H1 (cell line): ENCODE measurements around the gene CACNG3. TPM values are rescaled to one million over a fixed set of nuclear protein-coding genes. Genes with fewer than 3 reads are reported as not detected.

Experiments
- CTCF ChIA-PET: fragments of 300-600 bp; sonication (Branson Sonifier 250); formaldehyde crosslinking; loops from one replicate; lab custom pipeline; 2021; ENCODE audit not compliant: partially characterized antibody; lab: Charles Lee
- POLR2A ChIA-PET: fragments of 300-600 bp; sonication (Branson Sonifier 250); formaldehyde crosslinking; loops from one replicate; lab custom pipeline; 2021; ENCODE audit warnings: inconsistent platforms; ENCODE audit not compliant: partially characterized antibody; lab: Charles Lee
- DNase-seq, 2 experiments: peaks; one replicate each; pipeline versions ENCODE4 v3.0.0 to v3.0.0-alpha.2; 2010 to 2022; ENCODE audit warnings: low spot score in 2 of 2, low read depth in 1 of 2, mixed read lengths in 1 of 2
- FAIRE-seq: peaks from 2 replicates; lab custom pipeline; 2011; peaks lifted over from hg19 to GRCh38; lab: Jason Lieb, UNC
- H2AFZ ChIP-seq: 2 replicates; pipeline ENCODE4 v1.8.1; 2012; ENCODE audit warnings: low read length, inconsistent platforms
- H2AK5ac ChIP-seq: 2 replicates; pipeline ENCODE4 v1.6.1; 2013; ENCODE audit warnings: low read depth, low read length
- H2BK120ac ChIP-seq: replicated peaks from 2 replicates; pipeline ENCODE3; 2013; ENCODE audit warnings: low read depth, low read length, inconsistent platforms
- H2BK12ac ChIP-seq: 2 replicates; pipeline ENCODE4 v1.6.1; 2013; ENCODE audit warnings: low read depth, low read length
- H2BK15ac ChIP-seq: 2 replicates; pipeline ENCODE4 v1.6.1; 2013; ENCODE audit warnings: low read length
- H2BK20ac ChIP-seq: 2 replicates; pipeline ENCODE4 v1.6.1; 2013; ENCODE audit warnings: low read length
- H2BK5ac ChIP-seq: 2 replicates; pipeline ENCODE4 v1.6.1; 2013; ENCODE audit warnings: low read depth, low read length
- H3K14ac ChIP-seq: 2 replicates; pipeline ENCODE4 v1.6.1; 2013; ENCODE audit warnings: inconsistent platforms; ENCODE audit not compliant: insufficient read length
- H3K18ac ChIP-seq: 2 replicates; pipeline ENCODE4 v1.6.1; 2013; ENCODE audit warnings: low read length; ENCODE audit errors: extremely low read depth
- H3K23ac ChIP-seq: 2 replicates; pipeline ENCODE4 v1.6.1; 2013; ENCODE audit warnings: inconsistent platforms; ENCODE audit not compliant: insufficient read length
- H3K23me2 ChIP-seq: 2 replicates; pipeline ENCODE4 v1.6.1; 2013; ENCODE audit warnings: low read depth, low read length
- H3K27ac ChIP-seq: 2 replicates; pipeline ENCODE4 v1.6.1; 2011; ENCODE audit warnings: low read depth, low read length, inconsistent platforms
- H3K27me3 ChIP-seq, 4 experiments: replicated peaks in 1 of 4; 1 replicate in 1 of 4; 2 replicates in 3 of 4; pipeline versions ENCODE4 v1.6.1 to v1.8.1; 2011 to 2013; ENCODE audit warnings: low read length in 3 of 4, mild to moderate bottlenecking in 3 of 4, inconsistent platforms in 2 of 4, mixed read lengths in 2 of 4, moderate library complexity in 1 of 4; ENCODE audit not compliant: control insufficient read depth in 3 of 4, insufficient read depth in 3 of 4; ENCODE audit errors: extremely low read depth in 1 of 4
- H3K36me3 ChIP-seq, 4 experiments: 2 replicates each; pipeline versions ENCODE4 v1.6.1 to v1.8.1; 2011 to 2013; ENCODE audit warnings: mild to moderate bottlenecking in 4 of 4, low read length in 3 of 4, moderate library complexity in 2 of 4, control low read depth in 1 of 4, inconsistent platforms in 1 of 4; ENCODE audit not compliant: insufficient read depth in 4 of 4, control insufficient read depth in 2 of 4
- H3K4ac ChIP-seq: replicated peaks from 2 replicates; pipeline ENCODE3; 2013; ENCODE audit warnings: low read length, low read depth, mixed read lengths, inconsistent platforms; ENCODE audit not compliant: insufficient read length
- H3K4me1 ChIP-seq, 4 experiments: replicated peaks in 1 of 4; 1 replicate in 1 of 4; 2 replicates in 3 of 4; pipeline versions ENCODE4 v1.6.1 to v1.8.1; 2011 to 2013; ENCODE audit warnings: low read length in 3 of 4, inconsistent platforms in 2 of 4, mixed read lengths in 1 of 4; ENCODE audit not compliant: insufficient read depth in 4 of 4, control insufficient read depth in 3 of 4
- H3K4me2 ChIP-seq, 2 experiments: 2 replicates each; pipeline versions ENCODE4 v1.6.1 to v1.8.1; 2011 to 2013; ENCODE audit warnings: low read depth in 2 of 2, low read length in 2 of 2, control low read depth in 1 of 2, inconsistent platforms in 1 of 2, mild to moderate bottlenecking in 1 of 2; ENCODE audit not compliant: insufficient read depth in 1 of 2
- H3K4me3 ChIP-seq, 4 experiments: fragments of 200-600, 300-600 bp in 1 of 4; sonication (generic), shearing (Covaris generic), sonication (Bioruptor Twin) in 1 of 4; 2 replicates each; pipeline versions ENCODE4 v1.5.1 to v1.8.1; 2011 to 2016; ENCODE audit warnings: low read length in 4 of 4, low read depth in 3 of 4, control low read depth in 2 of 4, inconsistent platforms in 2 of 4, mild to moderate bottlenecking in 2 of 4, mixed read lengths in 1 of 4, moderate library complexity in 1 of 4; ENCODE audit not compliant: insufficient read depth in 2 of 4; ENCODE audit errors: extremely low read depth in 1 of 4
- H3K56ac ChIP-seq: replicated peaks from 2 replicates; pipeline ENCODE3; 2013; ENCODE audit warnings: low read depth, mild to moderate bottlenecking, mixed read lengths, low read length, inconsistent platforms; ENCODE audit not compliant: insufficient read length
- H3K79me1 ChIP-seq: 2 replicates; pipeline ENCODE4 v1.6.1; 2013; ENCODE audit warnings: low read depth, low read length, control low read depth
- H3K79me2 ChIP-seq, 2 experiments: 2 replicates each; pipeline versions ENCODE4 v1.6.1 to v1.8.1; 2012 to 2013; ENCODE audit warnings: low read length in 2 of 2, mild to moderate bottlenecking in 2 of 2, inconsistent platforms in 1 of 2; ENCODE audit not compliant: insufficient read depth in 2 of 2, control insufficient read depth in 1 of 2
- H3K9ac ChIP-seq, 4 experiments: replicated peaks in 1 of 4; 1 replicate in 1 of 4; 2 replicates in 3 of 4; pipeline versions ENCODE4 v1.6.1 to v1.8.1; 2011 to 2013; ENCODE audit warnings: low read depth in 3 of 4, low read length in 3 of 4, control low read depth in 2 of 4, mild to moderate bottlenecking in 2 of 4, moderate library complexity in 2 of 4, inconsistent platforms in 1 of 4; ENCODE audit errors: extremely low read depth in 1 of 4
- H3K9me3 ChIP-seq, 2 experiments: 2 replicates each; pipeline versions ENCODE4 v1.6.1 to v1.8.1; 2012 to 2013; ENCODE audit warnings: mild to moderate bottlenecking in 2 of 2, moderate library complexity in 2 of 2, control low read depth in 1 of 2, inconsistent platforms in 1 of 2, low read depth in 1 of 2, low read length in 1 of 2, mixed read lengths in 1 of 2; ENCODE audit not compliant: insufficient read depth in 2 of 2
- H4K20me1 ChIP-seq, 2 experiments: replicated peaks in 1 of 2; 2 replicates each; pipeline versions ENCODE3 to v1.8.1; 2011 to 2013; ENCODE audit warnings: inconsistent platforms in 2 of 2, low read length in 2 of 2, mild to moderate bottlenecking in 1 of 2; ENCODE audit not compliant: insufficient read depth in 2 of 2, control insufficient read depth in 1 of 2
- H4K5ac ChIP-seq: 2 replicates; pipeline ENCODE4 v1.6.1; 2013; ENCODE audit warnings: low read length, low read depth, mixed read lengths, inconsistent platforms; ENCODE audit not compliant: insufficient read length
- H4K8ac ChIP-seq: 2 replicates; pipeline ENCODE4 v1.8.0; 2013; ENCODE audit warnings: mild to moderate bottlenecking, moderate library complexity, low read length, inconsistent platforms; ENCODE audit not compliant: insufficient read depth; ENCODE audit errors: extremely low read depth
- H4K91ac ChIP-seq: replicated peaks from 2 replicates; pipeline ENCODE3; 2013; ENCODE audit warnings: low read length, mixed read lengths, inconsistent platforms; ENCODE audit not compliant: insufficient read length
- BRCA1 ChIP-seq: IDR thresholded peaks from 2 replicates; pipeline ENCODE4 v1.6.1; 2012; ENCODE audit warnings: low read depth, low read length, improper control_type of control experiment
- HDAC6 ChIP-seq: IDR thresholded peaks from one replicate; pipeline ENCODE4 v1.7.1; 2012; ENCODE audit warnings: low read depth, mild to moderate bottlenecking, inconsistent platforms, low read length, moderate library complexity
- KDM1A ChIP-seq: fragments of 200-600, 300-600 bp; sonication (generic); IDR thresholded peaks from 2 replicates; pipeline ENCODE4 v1.7.1; 2016; ENCODE audit warnings: mild to moderate bottlenecking, low read length, borderline replicate concordance
- POLR2A ChIP-seq, 2 experiments: IDR thresholded peaks; 1 replicate in 1 of 2; 2 replicates in 1 of 2; pipeline ENCODE4 v1.6.1; 2011; ENCODE audit warnings: low read depth in 2 of 2, low read length in 2 of 2, mild to moderate bottlenecking in 2 of 2; ENCODE audit errors: control extremely low read depth in 1 of 2
- RXRA ChIP-seq: IDR thresholded peaks from 2 replicates; pipeline ENCODE4 v1.6.1; 2011; ENCODE audit warnings: low read depth, mild to moderate bottlenecking, low read length, moderate library complexity; ENCODE audit not compliant: insufficient read depth
- SRF ChIP-seq: IDR thresholded peaks from 2 replicates; pipeline ENCODE4 v1.6.1; 2011; ENCODE audit warnings: mild to moderate bottlenecking, low read depth, low read length, moderate library complexity
- TAF1 ChIP-seq: IDR thresholded peaks from 2 replicates; pipeline ENCODE4 v1.6.1; 2011; ENCODE audit warnings: mild to moderate bottlenecking, low read depth, low read length
- polyA plus RNA-seq, 7 experiments: library from polyadenylated mRNA; depleted of rRNA in 3 of 7; stranded (reverse) in 5 of 7; unstranded in 2 of 7; fragments of >200 nt in 5 of 7; fragments of 200-250 nt in 2 of 7; gene quantifications; 1 replicate in 5 of 7; 2 replicates in 1 of 7; 4 replicates in 1 of 7; pipeline versions ENCODE4 v1.2.1 to v1.2.3, GENCODE V29; 2011 to 2013; ENCODE audit warnings: missing spikeins in 2 of 7, mixed read lengths in 2 of 7
- total RNA-seq: library from RNA; stranded (reverse); fragmentation: NEBNext Ultra II Directional; extraction: Animal tissue kit (Norgen Biotek cat#: 25700); gene quantifications from 2 replicates; pipeline ENCODE4 v1.2.1, GENCODE V29; 2021

The CACNG3 gene
- total and polyA plus RNA-seq, 2 of the 8 experiments (the other 6 are each of a cell fraction or from before 2014, with no cell fraction given), result 0.12 TPM; not detected in 1

DNA sequence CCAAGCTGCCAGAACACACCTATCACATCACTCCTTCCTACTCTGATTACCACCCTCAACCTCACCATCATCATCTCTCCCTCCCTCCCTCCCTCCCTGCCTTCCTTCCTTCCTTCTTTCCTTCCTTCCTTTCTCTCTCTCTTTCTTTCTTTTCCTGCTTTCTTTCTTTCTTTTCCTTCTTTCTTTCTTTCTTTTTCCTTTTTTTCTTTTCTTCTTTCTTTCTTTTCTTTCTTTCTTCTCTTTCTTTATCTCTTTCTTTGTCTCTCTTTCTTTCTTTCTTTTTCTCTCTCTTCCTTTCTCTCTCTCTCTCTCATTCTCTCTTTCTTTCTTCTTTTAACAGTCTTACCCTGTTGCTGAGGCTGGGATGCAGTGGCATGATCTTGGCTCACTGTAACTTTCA, 59.2 kb downstream of the CACNG3 start:
- H3K9me3 ChIP-seq, result no peaks in the 10 kb centered on the region
- no peak overlapping the region for H2BK5ac ChIP-seq
- no peak overlapping the region for H3K4ac ChIP-seq
- DNase-seq (no peak), FAIRE-seq (no peak)
- ChIA-PET CTCF (interaction anchor here (1.3 to 2.8 kb wide), 3 partner anchors 10 to 244 kb away, joined by 4 to 9 read pairs (median 4); no protein-coding TSS in a partner anchor), POLR2A (interaction anchor here (1.2 kb wide), 1 partner anchor 11 kb away, joined by 3 read pairs; no protein-coding TSS in a partner anchor)
- H2BK15ac ChIP-seq, result no peak overlapping the region
- no peak overlapping the region for H4K8ac ChIP-seq
- no peak overlapping the region for H3K14ac ChIP-seq
- no peak overlapping the region for H3K27ac ChIP-seq
- H4K91ac ChIP-seq, result no peak overlapping the region
- TF ChIP-seq RXRA (no peak), TAF1 (no peak), POLR2A (IDR thresholded peaks at IDR 0.05; ENCODE audit: control extremely low read depth in 1 of 2, low read depth in 2 of 2, low read length in 2 of 2) (no peak), SRF (no peak), KDM1A (no peak), BRCA1 (no peak), HDAC6 (no peak)
- H3K18ac ChIP-seq, result no peak overlapping the region
- H3K79me2 ChIP-seq, result no peaks in the 10 kb centered on the region
- H2AK5ac ChIP-seq, result no peak overlapping the region
- H2BK12ac ChIP-seq, result no peak overlapping the region
- H3K4me2 ChIP-seq, result no peak overlapping the region
- H3K56ac ChIP-seq, result no peak overlapping the region
- no peak overlapping the region for H3K9ac ChIP-seq
- no peak overlapping the region for H2BK20ac ChIP-seq
- no peaks in the 10 kb centered on the region for H3K27me3 ChIP-seq
- no peak overlapping the region for H4K5ac ChIP-seq
- no peaks in the 10 kb centered on the region for H3K79me1 ChIP-seq
- no peaks in the 10 kb centered on the region for H3K36me3 ChIP-seq
- no peak overlapping the region for H2AFZ ChIP-seq
- no peaks in the 10 kb centered on the region for H3K23me2 ChIP-seq
- H2BK120ac ChIP-seq, result no peak overlapping the region
- H3K4me1 ChIP-seq, result peaks cover 0 to 10% (median 3%) of the 10 kb centered on the region in 4 experiments; a peak in 3 of 7 replicates
- no peak overlapping the region for H3K4me3 ChIP-seq
- H4K20me1 ChIP-seq, result no peaks in the 10 kb centered on the region
- no peak overlapping the region for H3K23ac ChIP-seq
